ENCODE results near the gene PHACTR1. TPM values are rescaled to one million over a fixed set of nuclear protein-coding genes. Genes with fewer than 3 reads are reported as not detected.

PHACTR1 gene
- total and polyA plus RNA-seq, 12 donors: 6.3 to 150 (median 79.9) TPM

- H3K4me1 ChIP-seq: peaks cover 0 to 7% (median 0%) of the 10 kb centered on the region in 9 donors
- ATAC-seq (peak in 2 of 8 donors; percentile 10 to 59), DNase-seq (peak in 1 of 2 donors; percentile 10)
- intact Hi-C loops (cut with DNase I): no loop called here
- peak in 2 of 9 donors; percentile 12 to 23 for TF ChIP-seq CTCF (IDR thresholded peaks at IDR 0.05)
- H3K4me3 ChIP-seq: no peak overlapping the region
- WGBS, 2 donors: 83 to 88% methylated on average over 9 of the region's 9 CpGs
- H3K27me3 ChIP-seq: no peaks in the 10 kb centered on the region
- H3K9me3 ChIP-seq: no peaks in the 10 kb centered on the region
- peaks cover 0 to 49% (median 6%) of the 10 kb centered on the region in 9 donors for H3K36me3 ChIP-seq
- no peak overlapping the region for H3K27ac ChIP-seq
These were observed 512.9 kb downstream of the PHACTR1 start for GRCh38 chr6:13229205-13230085.

- intact Hi-C loops (cut with DNase I): no loop called here
- Histone ChIP-seq H3K27ac (no peak overlapping the region), H3K4me3 (no peak overlapping the region), H3K27me3 (no peaks in the 10 kb centered on the region), H3K4me1 (peaks cover 0 to 16% (median 3%) of the 10 kb centered on the region in 9 donors), H3K36me3 (peaks cover 0 to 72% (median 6%) of the 10 kb centered on the region in 9 donors), H3K9me3 (no peaks in the 10 kb centered on the region)
- no peak for ATAC-seq
- DNase-seq: no peak
- TF ChIP-seq CTCF (IDR thresholded peaks at IDR 0.05): no peak
- 89 to 100% methylated on average over 1 of the region's 1 CpG for WGBS, 2 donors
These were observed 516.5 kb downstream of the PHACTR1 start for GRCh38 chr6:13233106-13233505.

- H3K27me3 ChIP-seq: no peaks in the 10 kb centered on the region
- intact Hi-C loops (cut with DNase I): no loop called here
- DNase-seq (no peak), ATAC-seq (no peak)
- H3K4me3 ChIP-seq: no peak overlapping the region
- no peak overlapping the region for H3K27ac ChIP-seq
- 97 to 100% methylated on average over 1 of the region's 1 CpG for WGBS, 2 donors
- H3K4me1 ChIP-seq: peaks cover 0 to 25% (median 5%) of the 10 kb centered on the region in 9 donors
- peaks cover 0 to 63% (median 6%) of the 10 kb centered on the region in 9 donors for H3K36me3 ChIP-seq
- H3K9me3 ChIP-seq: no peaks in the 10 kb centered on the region
- no peak for TF ChIP-seq CTCF (IDR thresholded peaks at IDR 0.05)
These were observed 517.6 kb downstream of the PHACTR1 start for GRCh38 chr6:13234130-13234529.

DNA sequence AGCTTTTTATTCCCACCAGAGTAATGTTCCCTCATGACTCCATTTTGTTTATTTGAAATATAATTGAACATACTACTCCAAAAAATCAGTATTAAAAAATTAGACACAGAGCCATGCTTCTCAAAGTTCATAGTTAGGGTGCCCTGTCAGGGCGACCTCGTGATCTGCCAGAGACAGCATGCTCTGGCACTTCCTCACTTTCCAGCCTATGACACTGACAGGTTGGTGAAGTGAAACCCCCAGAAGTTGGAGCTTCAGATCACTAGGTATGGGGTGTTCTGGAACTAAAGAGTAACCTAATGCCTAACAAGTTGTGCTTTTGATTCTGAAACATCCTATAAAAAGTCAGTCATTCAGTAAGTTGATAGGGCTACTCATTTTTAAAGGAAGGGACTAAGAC is 518.8 kb downstream of the PHACTR1 start:
- Histone ChIP-seq H3K4me1 (peaks cover 0 to 25% (median 3%) of the 10 kb centered on the region in 9 donors), H3K36me3 (peaks cover 0 to 61% (median 6%) of the 10 kb centered on the region in 9 donors), H3K4me3 (no peak overlapping the region), H3K27ac (no peak overlapping the region), H3K9me3 (no peaks in the 10 kb centered on the region), H3K27me3 (no peaks in the 10 kb centered on the region)
- WGBS, 2 donors: 93 to 95% methylated on average over 2 of the region's 2 CpGs
- ATAC-seq: no peak
- DNase-seq: no peak
- intact Hi-C loops (cut with DNase I): no loop called here
- no peak for TF ChIP-seq CTCF (IDR thresholded peaks at IDR 0.05)
